K562 (cell line): ENCODE data around the gene GLOD4. TPM values are rescaled to one million over a fixed set of nuclear protein-coding genes. Genes with fewer than 3 reads are reported as not detected.

Source experiments
- CBX8 ChIP-seq: fragments of 200-600 bp; sonication (generic); IDR thresholded peaks from 2 replicates; pipeline ENCODE4 v1.6.1; 2012; ENCODE audit warnings: borderline replicate concordance, mixed run types, low read depth, mild to moderate bottlenecking, moderate library complexity, mixed read lengths, low read length, control low read depth, inconsistent platforms; ENCODE audit not compliant: poor library complexity, severe bottlenecking; ENCODE audit errors: extremely low read depth
- CEBPB ChIP-seq: fragments of 450-650 bp; IDR thresholded peaks from 2 replicates; pipeline ENCODE4 v1.6.1; 2016; ENCODE audit warnings: missing genetic modification characterization, missing compliant biosample characterization
- COPS2 ChIP-seq: fragments of 450-650 bp; conservative IDR thresholded peaks from 2 replicates; pipeline ENCODE4 v1.6.1; 2016; ENCODE audit warnings: mild to moderate bottlenecking, moderate library complexity
- CREB1 ChIP-seq, 2 experiments: sonication (generic) in 1 of 2; formaldehyde crosslinking in 1 of 2; IDR thresholded peaks; 2 replicates each; pipeline versions ENCODE4 v1.6.1 to v1.8.0; 2012 to 2022; ENCODE audit warnings: inconsistent platforms in 1 of 2, mild to moderate bottlenecking in 1 of 2, missing genetic modification reagents in 1 of 2, moderate library complexity in 1 of 2
- HCFC1 ChIP-seq: IDR thresholded peaks from 2 replicates; pipeline ENCODE4 v1.6.1; 2012; ENCODE audit warnings: low read depth, low read length, improper control_type of control experiment
- HDAC6 ChIP-seq: IDR thresholded peaks from 2 replicates; pipeline ENCODE4 v1.6.1; 2012; ENCODE audit warnings: low read depth, mild to moderate bottlenecking, control low read depth, inconsistent platforms, low read length, moderate library complexity
- HEY1 ChIP-seq: fragments of 250-450 bp; sonication (Bioruptor Pico); IDR thresholded peaks from 2 replicates; pipeline ENCODE4 v1.5.0; 2020; ENCODE audit warnings: mild to moderate bottlenecking, moderate library complexity, borderline replicate concordance
- MAFG ChIP-seq: fragments of 450-650 bp; conservative IDR thresholded peaks from 2 replicates; pipeline ENCODE4 v1.6.1; 2016; ENCODE audit warnings: missing genetic modification characterization, missing compliant biosample characterization
- MCM5 ChIP-seq: fragments of 450-650 bp; IDR thresholded peaks from 2 replicates; pipeline ENCODE4 v1.6.1; 2016; ENCODE audit warnings: low read depth
- MECOM ChIP-seq: fragments of 250-450 bp; sonication (Bioruptor Pico); IDR thresholded peaks from 2 replicates; pipeline ENCODE4 v1.8.0; 2022; ENCODE audit warnings: inconsistent platforms
- NFATC3 ChIP-seq: fragments of 450-650 bp; IDR thresholded peaks from 2 replicates; pipeline ENCODE4 v1.6.1; 2017; ENCODE audit warnings: mild to moderate bottlenecking
- NFIC ChIP-seq: fragments of 450-650 bp; IDR thresholded peaks from 2 replicates; pipeline ENCODE4 v1.6.1; 2017; ENCODE audit warnings: mild to moderate bottlenecking, inconsistent platforms
- POLR2A ChIP-seq: fragments of 450-650 bp; conservative IDR thresholded peaks from 2 replicates; pipeline ENCODE4 v1.6.1; 2016
- SMAD3 ChIP-seq: fragments of 450-650 bp; formaldehyde crosslinking; conservative IDR thresholded peaks from 2 replicates; pipeline ENCODE4 v1.4.0; 2020; ENCODE audit warnings: mild to moderate bottlenecking
- TAF7 ChIP-seq: fragments of 450-650 bp; IDR thresholded peaks from 2 replicates; pipeline ENCODE4 v1.6.1; 2016; ENCODE audit warnings: missing genetic modification characterization, missing compliant biosample characterization
- YY1 ChIP-seq, 3 experiments: IDR thresholded peaks; 2 replicates each; pipeline ENCODE4 v1.6.1; 2011; ENCODE audit warnings: low read length in 2 of 3, mild to moderate bottlenecking in 2 of 3, moderate library complexity in 2 of 3, borderline replicate concordance in 1 of 3, control low read depth in 1 of 3, low read depth in 1 of 3; ENCODE audit not compliant: insufficient read depth in 3 of 3, insufficient replicate concordance in 2 of 3, control insufficient read depth in 1 of 3, insufficient read length in 1 of 3; ENCODE audit errors: extremely low read depth in 1 of 3
- ZC3H11A ChIP-seq: IDR thresholded peaks from 2 replicates; pipeline ENCODE4 v1.6.1; 2012; ENCODE audit warnings: low read depth, low read length, improper control_type of control experiment
- ZNF121 ChIP-seq: sonication (generic); formaldehyde crosslinking; conservative IDR thresholded peaks from 2 replicates; pipeline ENCODE4 v1.8.0; 2022; ENCODE audit warnings: missing genetic modification reagents
- ZNF124 ChIP-seq: sonication (generic); formaldehyde crosslinking; IDR thresholded peaks from 2 replicates; pipeline ENCODE4 v1.8.1; 2022; ENCODE audit warnings: missing genetic modification reagents
- ZNF212 ChIP-seq: fragments of 450-650 bp; formaldehyde crosslinking; IDR thresholded peaks from 2 replicates; pipeline ENCODE4 v1.4.0; 2020; ENCODE audit warnings: mild to moderate bottlenecking
- ZNF707 ChIP-seq: fragments of 250-450 bp; sonication (Bioruptor Pico); conservative IDR thresholded peaks from 2 replicates; pipeline ENCODE4 v1.8.0; 2022; ENCODE audit warnings: inconsistent platforms, mild to moderate bottlenecking, moderate library complexity
- ZNF75A ChIP-seq: fragments of 450-650 bp; formaldehyde crosslinking; IDR thresholded peaks from 2 replicates; pipeline ENCODE4 v1.4.0; 2020; ENCODE audit warnings: mild to moderate bottlenecking
- polyA plus RNA-seq, 8 experiments: library from polyadenylated mRNA; depleted of rRNA in 4 of 8; stranded (reverse) in 5 of 8; unstranded in 3 of 8; fragments of >200 nt; fragmentation: Nextera tagmentation in 2 of 8; fragmentation: Illumina TruSeq in 1 of 8; extraction: Ambion mirVana in 2 of 8; extraction: Trizol in 1 of 8; gene quantifications; 2 replicates each; pipeline versions ENCODE4 v1.2.1 to v1.2.3, GENCODE V29; 2011 to 2014; ENCODE audit warnings: inconsistent platforms in 1 of 8, missing spikeins in 1 of 8
- total RNA-seq, 7 experiments: library from RNA; depleted of rRNA in 6 of 7; stranded (reverse); fragments of >200 nt in 6 of 7; fragmentation: Illumina TruSeq in 2 of 7; extraction: Trizol in 2 of 7; gene quantifications; 2 replicates each; pipeline versions ENCODE4 v1.2.1 to v1.2.3, GENCODE V29; 2011 to 2021; ENCODE audit warnings: low replicate concordance in 1 of 7
- TF ChIP-seq, protein P1 (sequence below): sonication (generic); formaldehyde crosslinking; IDR thresholded peaks from 2 replicates; pipeline ENCODE4 v1.4.0; 2020; ENCODE audit warnings: mild to moderate bottlenecking, missing genetic modification reagents
- TF ChIP-seq, protein P2 (sequence below): fragments of 450-650 bp; conservative IDR thresholded peaks from 2 replicates; pipeline ENCODE4 v1.6.1; 2016; ENCODE audit warnings: missing genetic modification characterization, low read depth, mild to moderate bottlenecking, control low read depth, missing compliant biosample characterization
- TF ChIP-seq, protein P3 (sequence below), 2 experiments: fragments of 450-650 bp; conservative IDR thresholded peaks; 2 replicates each; pipeline ENCODE4 v1.6.1; 2017; ENCODE audit warnings: mild to moderate bottlenecking in 2 of 2, moderate library complexity in 2 of 2

GLOD4 gene
- total and polyA plus RNA-seq, 9 of the 15 experiments (the other 6 are each of a cell fraction or from before 2014, with no cell fraction given), result 52.0 to 109 (median 64.9) TPM

DNA sequence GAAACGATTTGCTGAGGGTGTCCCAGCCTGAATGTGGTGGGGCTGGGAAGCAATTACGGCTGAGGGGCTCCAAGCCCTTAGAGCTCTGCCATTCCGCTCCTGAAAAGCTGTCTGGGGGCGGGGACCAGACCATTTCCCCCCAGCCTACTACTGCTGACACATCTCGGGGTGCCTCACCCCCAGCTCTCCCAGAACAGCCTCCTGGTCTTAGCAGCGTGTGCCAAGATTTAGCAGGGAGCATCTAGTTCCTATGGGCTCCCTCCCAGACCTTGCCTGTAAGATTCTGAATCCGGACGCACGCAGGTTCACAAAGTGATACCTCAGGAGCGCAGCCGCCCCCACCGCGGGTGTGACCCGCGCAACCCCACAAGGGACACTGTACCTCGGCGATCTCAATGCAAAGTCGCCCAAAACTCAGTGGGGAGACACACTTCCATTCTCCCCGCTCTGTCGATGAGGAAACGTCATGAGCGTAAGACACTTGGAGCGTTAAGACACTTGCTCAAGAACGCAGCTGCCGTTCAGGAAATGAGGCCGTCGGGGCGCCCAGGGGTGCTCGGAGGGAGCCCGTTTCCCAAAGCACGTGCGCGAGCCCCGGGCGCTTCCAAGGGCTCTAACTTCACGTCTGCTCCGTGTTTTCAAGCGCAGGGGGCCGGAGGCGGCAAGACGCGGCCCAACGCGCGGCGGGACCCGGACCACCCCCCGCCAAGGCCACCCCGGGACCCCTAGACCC, 30.6 kb downstream of the GLOD4 start (continued):
- TF ChIP-seq NFIC (peak; percentile 39; the same call in 1 of the 2 replicates), MECOM (CRISPR knock-in tag) (no peak), ZNF124 (no peak), ZNF212 (CRISPR knock-in tag) (no peak), ZC3H11A (no peak), HEY1 (CRISPR knock-in tag) (no peak), ZNF121 (CRISPR knock-in tag) (no peak), MCM5 (no peak), TAF7 (tag) (no peak), HCFC1 (no peak), ZNF707 (CRISPR knock-in tag) (no peak), NFATC3 (no peak), COPS2 (no peak), CBX8 (no peak), MAFG (no peak), HDAC6 (no peak), CEBPB (tag) (no peak), SMAD3 (CRISPR knock-in tag) (no peak), YY1 (IDR thresholded peaks at IDR 0.05; ENCODE audit: borderline replicate concordance in 1 of 3, control insufficient read depth in 1 of 3, extremely low read depth in 1 of 3, insufficient read depth in 3 of 3, insufficient read length in 1 of 3, insufficient replicate concordance in 2 of 3, low read depth in 1 of 3, low read length in 2 of 3) (no peak), ZNF75A (CRISPR knock-in tag) (no peak), CREB1 (IDR thresholded peaks at IDR 0.05) (no peak), CREB1 (CRISPR knock-in tag; IDR thresholded peaks at IDR 0.05) (no peak), POLR2A (no peak)
- TF ChIP-seq, protein P1, sequence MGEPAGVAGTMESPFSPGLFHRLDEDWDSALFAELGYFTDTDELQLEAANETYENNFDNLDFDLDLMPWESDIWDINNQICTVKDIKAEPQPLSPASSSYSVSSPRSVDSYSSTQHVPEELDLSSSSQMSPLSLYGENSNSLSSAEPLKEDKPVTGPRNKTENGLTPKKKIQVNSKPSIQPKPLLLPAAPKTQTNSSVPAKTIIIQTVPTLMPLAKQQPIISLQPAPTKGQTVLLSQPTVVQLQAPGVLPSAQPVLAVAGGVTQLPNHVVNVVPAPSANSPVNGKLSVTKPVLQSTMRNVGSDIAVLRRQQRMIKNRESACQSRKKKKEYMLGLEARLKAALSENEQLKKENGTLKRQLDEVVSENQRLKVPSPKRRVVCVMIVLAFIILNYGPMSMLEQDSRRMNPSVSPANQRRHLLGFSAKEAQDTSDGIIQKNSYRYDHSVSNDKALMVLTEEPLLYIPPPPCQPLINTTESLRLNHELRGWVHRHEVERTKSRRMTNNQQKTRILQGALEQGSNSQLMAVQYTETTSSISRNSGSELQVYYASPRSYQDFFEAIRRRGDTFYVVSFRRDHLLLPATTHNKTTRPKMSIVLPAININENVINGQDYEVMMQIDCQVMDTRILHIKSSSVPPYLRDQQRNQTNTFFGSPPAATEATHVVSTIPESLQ, result peak; percentile 50; the same call in 1 of the 2 replicates
- TF ChIP-seq, protein P2, sequence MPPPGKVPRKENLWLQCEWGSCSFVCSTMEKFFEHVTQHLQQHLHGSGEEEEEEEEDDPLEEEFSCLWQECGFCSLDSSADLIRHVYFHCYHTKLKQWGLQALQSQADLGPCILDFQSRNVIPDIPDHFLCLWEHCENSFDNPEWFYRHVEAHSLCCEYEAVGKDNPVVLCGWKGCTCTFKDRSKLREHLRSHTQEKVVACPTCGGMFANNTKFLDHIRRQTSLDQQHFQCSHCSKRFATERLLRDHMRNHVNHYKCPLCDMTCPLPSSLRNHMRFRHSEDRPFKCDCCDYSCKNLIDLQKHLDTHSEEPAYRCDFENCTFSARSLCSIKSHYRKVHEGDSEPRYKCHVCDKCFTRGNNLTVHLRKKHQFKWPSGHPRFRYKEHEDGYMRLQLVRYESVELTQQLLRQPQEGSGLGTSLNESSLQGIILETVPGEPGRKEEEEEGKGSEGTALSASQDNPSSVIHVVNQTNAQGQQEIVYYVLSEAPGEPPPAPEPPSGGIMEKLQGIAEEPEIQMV (tag), result no peak
- TF ChIP-seq, protein P3, sequence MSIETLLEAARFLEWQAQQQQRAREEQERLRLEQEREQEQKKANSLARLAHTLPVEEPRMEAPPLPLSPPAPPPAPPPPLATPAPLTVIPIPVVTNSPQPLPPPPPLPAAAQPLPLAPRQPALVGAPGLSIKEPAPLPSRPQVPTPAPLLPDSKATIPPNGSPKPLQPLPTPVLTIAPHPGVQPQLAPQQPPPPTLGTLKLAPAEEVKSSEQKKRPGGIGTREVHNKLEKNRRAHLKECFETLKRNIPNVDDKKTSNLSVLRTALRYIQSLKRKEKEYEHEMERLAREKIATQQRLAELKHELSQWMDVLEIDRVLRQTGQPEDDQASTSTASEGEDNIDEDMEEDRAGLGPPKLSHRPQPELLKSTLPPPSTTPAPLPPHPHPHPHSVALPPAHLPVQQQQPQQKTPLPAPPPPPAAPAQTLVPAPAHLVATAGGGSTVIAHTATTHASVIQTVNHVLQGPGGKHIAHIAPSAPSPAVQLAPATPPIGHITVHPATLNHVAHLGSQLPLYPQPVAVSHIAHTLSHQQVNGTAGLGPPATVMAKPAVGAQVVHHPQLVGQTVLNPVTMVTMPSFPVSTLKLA (conservative IDR thresholded peaks at IDR 0.05), result peak in 1 of 2 experiments; percentile 71; a peak in 2 of 4 replicates
